ENCODE measurements around the gene NACC1.
"Not testable (repeated sequence)": the region's sequence is repeated elsewhere in the genome, so short reads cannot be mapped to it uniquely, and the experiment has no call there.

The NACC1 gene

DNA sequence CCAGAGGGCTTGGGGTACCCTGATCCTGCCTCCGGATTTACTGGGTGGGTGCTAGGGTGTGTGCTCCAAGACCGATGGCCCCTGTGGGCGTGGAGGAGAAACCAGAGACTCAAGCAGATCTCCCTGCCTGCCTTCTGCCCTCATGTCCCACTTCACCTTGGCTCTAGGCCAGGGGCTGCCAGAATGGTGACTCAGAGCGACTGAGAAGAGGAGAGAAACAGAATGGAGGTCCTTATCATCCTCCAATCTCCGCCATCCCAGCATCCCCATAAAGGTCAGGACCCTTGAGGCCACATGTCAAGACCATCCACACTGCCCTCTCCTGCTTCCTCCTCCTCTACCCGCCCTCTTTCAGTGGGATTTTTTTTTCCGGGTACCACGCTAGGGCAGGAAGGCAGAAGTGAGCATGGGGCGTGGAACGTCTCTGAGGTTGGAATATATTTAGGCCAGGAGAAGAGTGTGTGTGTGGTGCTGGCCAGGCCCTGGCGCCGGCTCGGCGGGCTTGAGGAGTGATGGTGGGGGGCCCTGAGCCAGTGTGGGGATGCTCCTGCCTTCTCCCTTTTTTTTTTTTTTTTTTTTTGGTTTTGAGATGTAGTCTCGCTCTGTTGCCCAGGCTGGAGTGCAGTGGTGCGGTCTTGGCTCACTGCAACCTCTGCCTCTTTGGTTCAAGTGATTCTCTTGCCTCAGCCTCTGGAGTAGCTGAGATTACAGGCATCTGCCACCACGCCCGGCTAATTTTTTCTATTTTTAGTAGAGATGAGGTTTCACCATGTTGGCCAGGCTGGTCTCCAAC lies 54.5 kb downstream of the NACC1 start:
- no peaks in the 10 kb centered on the region for H3K9me3 ChIP-seq (ENCODE audit: control insufficient read depth, insufficient read depth, low read length)
- H3K4me3 ChIP-seq (ENCODE audit: low read depth, low read length), result no peak overlapping the region
- H3K36me3 ChIP-seq (ENCODE audit: control insufficient read depth, insufficient read depth, low read length), result no peaks in the 10 kb centered on the region
- H3K4me1 ChIP-seq (ENCODE audit: control insufficient read depth, insufficient read depth, low read length), result peaks cover 2% of the 10 kb centered on the region
- no peaks in the 10 kb centered on the region for H3K27me3 ChIP-seq (ENCODE audit: control insufficient read depth, insufficient read depth, low read length)
- no peak overlapping the region for H3K9ac ChIP-seq (ENCODE audit: low read depth, low read length)

DNA sequence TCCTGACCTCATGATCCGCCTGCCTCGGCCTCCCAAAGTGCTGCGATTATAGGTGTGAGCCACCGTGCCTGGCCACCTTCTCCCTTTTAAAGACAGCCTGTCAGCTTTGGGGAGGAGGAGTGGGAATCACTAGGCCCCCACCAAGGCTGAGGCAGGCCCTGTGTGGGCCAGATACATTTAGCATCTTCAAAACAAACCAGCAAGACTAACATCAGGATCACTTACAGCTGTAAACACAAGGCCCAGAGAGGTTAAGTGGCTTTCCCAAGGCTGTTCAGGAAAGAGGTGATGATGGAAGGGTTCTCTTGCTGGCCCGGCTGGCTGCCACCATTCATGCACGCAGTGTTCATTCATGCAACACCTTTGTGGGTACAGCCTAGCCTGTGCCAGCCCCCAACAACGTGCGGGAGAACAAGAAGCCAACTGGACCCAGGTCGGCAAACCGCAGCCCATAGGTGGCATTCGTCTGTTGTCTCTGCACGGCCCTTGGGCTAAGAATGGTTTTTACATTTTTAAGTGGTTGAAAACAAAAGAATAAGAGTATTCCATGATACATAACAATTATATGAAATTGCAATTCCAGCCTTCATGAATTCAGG lies 55.2 kb downstream of the NACC1 start:
- no peaks in the 10 kb centered on the region for H3K27me3 ChIP-seq (ENCODE audit: control insufficient read depth, insufficient read depth, low read length)
- H3K4me3 ChIP-seq (ENCODE audit: low read depth, low read length), result no peak overlapping the region
- H3K9ac ChIP-seq (ENCODE audit: low read depth, low read length), result no peak overlapping the region
- H3K9me3 ChIP-seq (ENCODE audit: control insufficient read depth, insufficient read depth, low read length), result no peaks in the 10 kb centered on the region
- no peaks in the 10 kb centered on the region for H3K36me3 ChIP-seq (ENCODE audit: control insufficient read depth, insufficient read depth, low read length)
- peaks cover 2% of the 10 kb centered on the region for H3K4me1 ChIP-seq (ENCODE audit: control insufficient read depth, insufficient read depth, low read length)

GRCh38 chr19:13176345-13176744 lies 58.3 kb downstream of the NACC1 start:
- Histone ChIP-seq H3K4me3 (ENCODE audit: low read depth, low read length) (no peak overlapping the region), H3K9me3 (ENCODE audit: control insufficient read depth, insufficient read depth, low read length) (no peaks in the 10 kb centered on the region), H3K4me1 (ENCODE audit: control insufficient read depth, insufficient read depth, low read length) (no peaks in the 10 kb centered on the region), H3K9ac (ENCODE audit: low read depth, low read length) (no peak overlapping the region), H3K27me3 (ENCODE audit: control insufficient read depth, insufficient read depth, low read length) (no peaks in the 10 kb centered on the region), H3K36me3 (ENCODE audit: control insufficient read depth, insufficient read depth, low read length) (no peaks in the 10 kb centered on the region)

GRCh38 chr19:13177584-13177983 lies 59.5 kb downstream of the NACC1 start:
- not testable (repeated sequence) for H3K36me3 ChIP-seq (ENCODE audit: control insufficient read depth, insufficient read depth, low read length); H3K4me1 ChIP-seq (ENCODE audit: control insufficient read depth, insufficient read depth, low read length); H3K4me3 ChIP-seq (ENCODE audit: low read depth, low read length); H3K9ac ChIP-seq (ENCODE audit: low read depth, low read length); H3K9me3 ChIP-seq (ENCODE audit: control insufficient read depth, insufficient read depth, low read length); H3K27me3 ChIP-seq (ENCODE audit: control insufficient read depth, insufficient read depth, low read length)

DNA sequence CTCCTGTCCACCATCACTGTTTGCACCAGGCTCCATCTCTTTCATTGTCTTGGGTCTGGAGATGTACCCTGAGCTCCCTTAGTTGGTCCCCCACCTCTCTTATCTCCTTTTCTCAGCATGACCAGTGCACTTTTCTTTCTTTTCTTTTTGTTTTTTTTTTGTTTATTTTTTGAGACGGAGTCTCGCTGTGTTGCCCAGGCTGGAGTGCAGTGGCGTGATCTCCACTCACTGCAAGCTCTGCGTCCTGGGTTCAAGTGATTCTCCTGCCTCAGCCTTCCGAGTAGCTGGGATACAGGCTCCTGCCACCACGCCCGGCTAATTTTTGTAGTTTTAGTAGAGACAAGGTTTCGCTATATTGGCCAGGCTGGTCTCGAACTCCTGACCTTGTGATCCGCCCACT lies 60.2 kb downstream of the NACC1 start:
- not testable (repeated sequence) for H3K9ac ChIP-seq (ENCODE audit: low read depth, low read length); H3K36me3 ChIP-seq (ENCODE audit: control insufficient read depth, insufficient read depth, low read length); H3K4me3 ChIP-seq (ENCODE audit: low read depth, low read length); H3K4me1 ChIP-seq (ENCODE audit: control insufficient read depth, insufficient read depth, low read length); H3K9me3 ChIP-seq (ENCODE audit: control insufficient read depth, insufficient read depth, low read length); H3K27me3 ChIP-seq (ENCODE audit: control insufficient read depth, insufficient read depth, low read length)

DNA sequence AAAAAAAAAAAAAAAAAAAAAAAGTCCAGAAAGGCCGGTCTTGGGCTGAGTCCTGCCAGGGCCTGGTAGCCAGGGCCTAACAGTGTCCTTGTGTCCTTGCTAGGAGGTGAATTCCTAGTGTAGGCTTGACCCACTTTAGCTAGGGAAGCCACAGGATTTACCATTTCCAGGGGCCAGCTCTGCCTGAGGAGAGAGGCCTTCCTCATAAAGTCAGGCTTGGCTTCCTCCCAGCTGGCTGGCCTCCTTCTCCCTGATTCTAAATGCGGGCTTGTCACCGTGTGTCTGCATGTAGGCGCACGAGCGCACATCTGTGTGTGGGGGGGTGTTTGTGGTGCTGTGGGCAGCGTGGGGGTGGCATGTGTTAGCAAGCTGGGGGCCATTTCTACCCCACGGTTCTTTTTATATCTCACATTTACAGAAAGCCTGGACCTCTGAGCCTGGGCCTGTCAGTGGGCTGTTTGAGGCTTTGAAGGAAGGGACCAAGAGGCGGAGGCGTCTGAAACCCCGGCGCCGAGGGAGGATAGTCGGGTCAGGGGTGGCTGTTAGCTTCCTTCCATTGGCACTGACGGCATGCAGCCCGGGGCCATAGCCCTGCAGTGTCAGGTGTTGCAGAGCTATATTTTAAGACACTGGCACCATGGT lies 63.8 kb downstream of the NACC1 start:
- H3K9me3 ChIP-seq (ENCODE audit: control insufficient read depth, insufficient read depth, low read length), result no peaks in the 10 kb centered on the region
- H3K4me3 ChIP-seq (ENCODE audit: low read depth, low read length), result no peak overlapping the region
- H3K9ac ChIP-seq (ENCODE audit: low read depth, low read length), result no peak overlapping the region
- H3K27me3 ChIP-seq (ENCODE audit: control insufficient read depth, insufficient read depth, low read length), result no peaks in the 10 kb centered on the region
- H3K36me3 ChIP-seq (ENCODE audit: control insufficient read depth, insufficient read depth, low read length), result no peaks in the 10 kb centered on the region
- no peaks in the 10 kb centered on the region for H3K4me1 ChIP-seq (ENCODE audit: control insufficient read depth, insufficient read depth, low read length)

DNA sequence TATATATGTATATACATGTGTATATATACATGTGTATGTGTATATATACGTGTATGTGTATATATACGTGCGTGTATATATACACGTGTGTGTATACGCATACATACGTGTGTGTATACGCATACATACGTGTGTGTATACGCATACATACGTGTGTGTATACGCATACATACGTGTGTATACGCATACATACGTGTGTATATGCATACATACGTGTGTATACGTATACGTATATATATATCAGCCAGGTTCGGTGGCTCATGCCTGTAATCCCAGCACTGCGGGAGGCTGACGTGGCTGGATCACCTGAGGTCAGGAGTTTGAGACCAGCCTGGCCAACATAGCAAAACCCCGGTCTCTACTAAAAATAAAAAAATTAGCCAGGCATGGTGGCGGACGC lies 66.9 kb downstream of the NACC1 start:
- not testable (repeated sequence) for H3K4me3 ChIP-seq (ENCODE audit: low read depth, low read length); H3K36me3 ChIP-seq (ENCODE audit: control insufficient read depth, insufficient read depth, low read length); H3K9ac ChIP-seq (ENCODE audit: low read depth, low read length); H3K9me3 ChIP-seq (ENCODE audit: control insufficient read depth, insufficient read depth, low read length); H3K4me1 ChIP-seq (ENCODE audit: control insufficient read depth, insufficient read depth, low read length); H3K27me3 ChIP-seq (ENCODE audit: control insufficient read depth, insufficient read depth, low read length)

- not testable (repeated sequence) for H3K4me3 ChIP-seq (ENCODE audit: low read depth, low read length); H3K27me3 ChIP-seq (ENCODE audit: control insufficient read depth, insufficient read depth, low read length); H3K9ac ChIP-seq (ENCODE audit: low read depth, low read length)
Observed at GRCh38 chr19:13185763-13186657, 67.9 kb downstream of the NACC1 start.

GRCh38 chr19:13186688-13187087 lies 68.6 kb downstream of the NACC1 start:
- not testable (repeated sequence) for H3K9me3 ChIP-seq (ENCODE audit: control insufficient read depth, insufficient read depth, low read length); H3K4me1 ChIP-seq (ENCODE audit: control insufficient read depth, insufficient read depth, low read length); H3K4me3 ChIP-seq (ENCODE audit: low read depth, low read length); H3K27me3 ChIP-seq (ENCODE audit: control insufficient read depth, insufficient read depth, low read length); H3K36me3 ChIP-seq (ENCODE audit: control insufficient read depth, insufficient read depth, low read length); H3K9ac ChIP-seq (ENCODE audit: low read depth, low read length)

More at GRCh38 chr19:13185763-13186657, 67.9 kb downstream of the NACC1 start:
- H3K4me1 ChIP-seq (ENCODE audit: control insufficient read depth, insufficient read depth, low read length); H3K36me3 ChIP-seq (ENCODE audit: control insufficient read depth, insufficient read depth, low read length); H3K9me3 ChIP-seq (ENCODE audit: control insufficient read depth, insufficient read depth, low read length): not testable (repeated sequence)

DNA sequence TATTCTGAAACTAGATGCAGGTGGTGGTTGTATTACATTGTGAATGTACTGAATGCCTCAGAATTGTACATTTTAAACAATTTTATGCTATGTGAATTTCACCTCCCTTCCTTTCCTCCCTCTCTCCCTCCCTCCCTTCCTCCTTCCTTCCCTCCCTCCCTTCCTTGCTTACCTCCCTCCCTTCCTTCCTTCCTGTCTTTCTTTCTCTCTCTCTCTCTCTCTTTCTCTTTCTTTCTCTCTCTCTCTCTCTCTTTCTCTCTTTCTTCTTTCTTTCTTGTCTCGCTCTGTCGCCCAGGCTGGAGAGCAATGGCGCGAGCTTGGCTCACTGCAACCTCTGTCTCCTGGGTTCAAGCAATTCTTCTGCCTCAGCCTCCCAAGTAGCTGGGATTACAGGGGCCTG lies 69.4 kb downstream of the NACC1 start:
- Histone ChIP-seq H3K4me1 (ENCODE audit: control insufficient read depth, insufficient read depth, low read length) (no peaks in the 10 kb centered on the region), H3K36me3 (ENCODE audit: control insufficient read depth, insufficient read depth, low read length) (no peaks in the 10 kb centered on the region), H3K9ac (ENCODE audit: low read depth, low read length) (no peak overlapping the region), H3K4me3 (ENCODE audit: low read depth, low read length) (no peak overlapping the region), H3K9me3 (ENCODE audit: control insufficient read depth, insufficient read depth, low read length) (no peaks in the 10 kb centered on the region), H3K27me3 (ENCODE audit: control insufficient read depth, insufficient read depth, low read length) (no peaks in the 10 kb centered on the region)

DNA sequence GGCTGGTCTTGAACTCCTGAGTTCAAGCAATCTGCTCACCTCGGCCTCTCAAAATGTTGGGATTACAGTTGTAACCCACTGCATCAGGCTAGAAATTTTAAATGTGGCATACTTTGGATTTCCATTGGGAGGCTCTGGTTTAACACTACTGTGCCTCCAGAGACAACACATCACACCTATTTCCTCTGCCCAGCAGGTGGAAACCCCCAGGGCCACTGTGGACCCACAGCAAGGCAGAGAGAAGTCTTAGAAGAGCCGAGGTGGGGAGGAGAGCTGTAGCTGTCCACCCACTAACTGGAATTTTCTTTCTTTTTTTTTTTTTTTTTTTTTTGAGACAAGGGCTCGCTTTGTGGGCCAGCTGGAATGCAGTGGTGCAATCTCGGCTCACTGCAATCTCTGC lies 71.5 kb downstream of the NACC1 start:
- Histone ChIP-seq H3K9me3 (ENCODE audit: control insufficient read depth, insufficient read depth, low read length) (no peaks in the 10 kb centered on the region), H3K4me1 (ENCODE audit: control insufficient read depth, insufficient read depth, low read length) (no peaks in the 10 kb centered on the region), H3K9ac (ENCODE audit: low read depth, low read length) (no peak overlapping the region), H3K4me3 (ENCODE audit: low read depth, low read length) (no peak overlapping the region), H3K27me3 (ENCODE audit: control insufficient read depth, insufficient read depth, low read length) (no peaks in the 10 kb centered on the region), H3K36me3 (ENCODE audit: control insufficient read depth, insufficient read depth, low read length) (no peaks in the 10 kb centered on the region)

All from iPS-15b (cell line).